ENCODE results near the gene HBB.

Gene HBB

DNA sequence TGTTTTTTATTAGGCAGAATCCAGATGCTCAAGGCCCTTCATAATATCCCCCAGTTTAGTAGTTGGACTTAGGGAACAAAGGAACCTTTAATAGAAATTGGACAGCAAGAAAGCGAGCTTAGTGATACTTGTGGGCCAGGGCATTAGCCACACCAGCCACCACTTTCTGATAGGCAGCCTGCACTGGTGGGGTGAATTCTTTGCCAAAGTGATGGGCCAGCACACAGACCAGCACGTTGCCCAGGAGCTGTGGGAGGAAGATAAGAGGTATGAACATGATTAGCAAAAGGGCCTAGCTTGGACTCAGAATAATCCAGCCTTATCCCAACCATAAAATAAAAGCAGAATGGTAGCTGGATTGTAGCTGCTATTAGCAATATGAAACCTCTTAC lies 1.4 kb downstream of the HBB start (continued):
- no peak for TF ChIP-seq ZNF610 (tag by site-specific recombination; IDR thresholded peaks at IDR 0.05; ENCODE audit: borderline replicate concordance)
- TF ChIP-seq ZNF658 (tag by site-specific recombination; IDR thresholded peaks at IDR 0.05), result no peak
- no peak for TF ChIP-seq OSR2 (tag by site-specific recombination; IDR thresholded peaks at IDR 0.05)

DNA sequence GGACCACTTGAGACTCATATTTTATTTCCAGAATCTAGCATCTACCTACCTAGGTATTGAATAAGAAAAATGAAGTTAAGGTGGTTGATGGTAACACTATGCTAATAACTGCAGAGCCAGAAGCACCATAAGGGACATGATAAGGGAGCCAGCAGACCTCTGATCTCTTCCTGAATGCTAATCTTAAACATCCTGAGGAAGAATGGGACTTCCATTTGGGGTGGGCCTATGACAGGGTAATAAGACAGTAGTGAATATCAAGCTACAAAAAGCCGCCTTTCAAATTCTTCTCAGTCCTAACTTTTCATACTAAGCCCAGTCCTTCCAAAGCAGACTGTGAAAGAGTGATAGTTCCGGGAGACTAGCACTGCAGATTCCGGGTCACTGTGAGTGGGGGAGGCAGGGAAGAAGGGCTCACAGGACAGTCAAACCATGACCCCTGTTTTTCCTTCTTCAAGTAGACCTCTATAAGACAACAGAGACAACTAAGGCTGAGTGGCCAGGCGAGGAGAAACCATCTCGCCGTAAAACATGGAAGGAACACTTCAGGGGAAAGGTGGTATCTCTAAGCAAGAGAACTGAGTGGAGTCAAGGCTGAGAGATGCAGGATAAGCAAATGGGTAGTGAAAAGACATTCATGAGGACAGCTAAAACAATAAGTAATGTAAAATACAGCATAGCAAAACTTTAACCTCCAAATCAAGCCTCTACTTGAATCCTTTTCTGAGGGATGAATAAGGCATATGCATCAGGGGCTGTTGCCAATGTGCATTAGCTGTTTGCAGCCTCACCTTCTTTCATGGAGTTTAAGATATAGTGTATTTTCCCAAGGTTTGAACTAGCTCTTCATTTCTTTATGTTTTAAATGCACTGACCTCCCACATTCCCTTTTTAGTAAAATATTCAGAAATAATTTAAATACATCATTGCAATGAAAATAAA lies 2.1 kb downstream of the HBB start:
- H3K4me3 ChIP-seq (ENCODE audit: low read depth, low read length), result no peak overlapping the region
- H3K36me3 ChIP-seq (ENCODE audit: control insufficient read depth in 2 of 2, insufficient read depth in 1 of 2, low read length in 2 of 2), result no peaks in the 10 kb centered on the region
- H3K9me3 ChIP-seq (ENCODE audit: control insufficient read depth, insufficient read depth, low read depth, low read length), result no peaks in the 10 kb centered on the region
- CTCF ChIA-PET, result no interaction called here
- TF ChIP-seq ZBTB8A (tag by site-specific recombination; IDR thresholded peaks at IDR 0.05), result no peak
- TF ChIP-seq ZNF792 (tag by site-specific recombination; IDR thresholded peaks at IDR 0.05), result no peak
- TF ChIP-seq ZNF785 (tag by site-specific recombination; IDR thresholded peaks at IDR 0.05), result no peak
- no peak for TF ChIP-seq TRIM28 (IDR thresholded peaks at IDR 0.05; ENCODE audit: borderline replicate concordance, low read length)
- TF ChIP-seq ZNF404 (tag by site-specific recombination; IDR thresholded peaks at IDR 0.05), result no peak
- TF ChIP-seq, protein P1, sequence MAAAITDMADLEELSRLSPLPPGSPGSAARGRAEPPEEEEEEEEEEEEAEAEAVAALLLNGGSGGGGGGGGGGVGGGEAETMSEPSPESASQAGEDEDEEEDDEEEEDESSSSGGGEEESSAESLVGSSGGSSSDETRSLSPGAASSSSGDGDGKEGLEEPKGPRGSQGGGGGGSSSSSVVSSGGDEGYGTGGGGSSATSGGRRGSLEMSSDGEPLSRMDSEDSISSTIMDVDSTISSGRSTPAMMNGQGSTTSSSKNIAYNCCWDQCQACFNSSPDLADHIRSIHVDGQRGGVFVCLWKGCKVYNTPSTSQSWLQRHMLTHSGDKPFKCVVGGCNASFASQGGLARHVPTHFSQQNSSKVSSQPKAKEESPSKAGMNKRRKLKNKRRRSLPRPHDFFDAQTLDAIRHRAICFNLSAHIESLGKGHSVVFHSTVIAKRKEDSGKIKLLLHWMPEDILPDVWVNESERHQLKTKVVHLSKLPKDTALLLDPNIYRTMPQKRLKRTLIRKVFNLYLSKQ (tag by site-specific recombination; IDR thresholded peaks at IDR 0.05; ENCODE audit: borderline replicate concordance), result no peak
- no peak for TF ChIP-seq KLF7 (tag by site-specific recombination; IDR thresholded peaks at IDR 0.05; ENCODE audit: borderline replicate concordance)
- no peak for TF ChIP-seq ZNF239 (tag by site-specific recombination; IDR thresholded peaks at IDR 0.05)
- no peak for TF ChIP-seq WT1 (tag by site-specific recombination; IDR thresholded peaks at IDR 0.05)
- no peak for TF ChIP-seq ZNF558 (tag by site-specific recombination; IDR thresholded peaks at IDR 0.05)
- TF ChIP-seq ZNF223 (tag by site-specific recombination; IDR thresholded peaks at IDR 0.05), result no peak
- no peak for TF ChIP-seq ZNF140 (tag by site-specific recombination; IDR thresholded peaks at IDR 0.05)
- no peak for TF ChIP-seq ZNF530 (tag by site-specific recombination; IDR thresholded peaks at IDR 0.05; ENCODE audit: low read depth)
- TF ChIP-seq, protein P2, sequence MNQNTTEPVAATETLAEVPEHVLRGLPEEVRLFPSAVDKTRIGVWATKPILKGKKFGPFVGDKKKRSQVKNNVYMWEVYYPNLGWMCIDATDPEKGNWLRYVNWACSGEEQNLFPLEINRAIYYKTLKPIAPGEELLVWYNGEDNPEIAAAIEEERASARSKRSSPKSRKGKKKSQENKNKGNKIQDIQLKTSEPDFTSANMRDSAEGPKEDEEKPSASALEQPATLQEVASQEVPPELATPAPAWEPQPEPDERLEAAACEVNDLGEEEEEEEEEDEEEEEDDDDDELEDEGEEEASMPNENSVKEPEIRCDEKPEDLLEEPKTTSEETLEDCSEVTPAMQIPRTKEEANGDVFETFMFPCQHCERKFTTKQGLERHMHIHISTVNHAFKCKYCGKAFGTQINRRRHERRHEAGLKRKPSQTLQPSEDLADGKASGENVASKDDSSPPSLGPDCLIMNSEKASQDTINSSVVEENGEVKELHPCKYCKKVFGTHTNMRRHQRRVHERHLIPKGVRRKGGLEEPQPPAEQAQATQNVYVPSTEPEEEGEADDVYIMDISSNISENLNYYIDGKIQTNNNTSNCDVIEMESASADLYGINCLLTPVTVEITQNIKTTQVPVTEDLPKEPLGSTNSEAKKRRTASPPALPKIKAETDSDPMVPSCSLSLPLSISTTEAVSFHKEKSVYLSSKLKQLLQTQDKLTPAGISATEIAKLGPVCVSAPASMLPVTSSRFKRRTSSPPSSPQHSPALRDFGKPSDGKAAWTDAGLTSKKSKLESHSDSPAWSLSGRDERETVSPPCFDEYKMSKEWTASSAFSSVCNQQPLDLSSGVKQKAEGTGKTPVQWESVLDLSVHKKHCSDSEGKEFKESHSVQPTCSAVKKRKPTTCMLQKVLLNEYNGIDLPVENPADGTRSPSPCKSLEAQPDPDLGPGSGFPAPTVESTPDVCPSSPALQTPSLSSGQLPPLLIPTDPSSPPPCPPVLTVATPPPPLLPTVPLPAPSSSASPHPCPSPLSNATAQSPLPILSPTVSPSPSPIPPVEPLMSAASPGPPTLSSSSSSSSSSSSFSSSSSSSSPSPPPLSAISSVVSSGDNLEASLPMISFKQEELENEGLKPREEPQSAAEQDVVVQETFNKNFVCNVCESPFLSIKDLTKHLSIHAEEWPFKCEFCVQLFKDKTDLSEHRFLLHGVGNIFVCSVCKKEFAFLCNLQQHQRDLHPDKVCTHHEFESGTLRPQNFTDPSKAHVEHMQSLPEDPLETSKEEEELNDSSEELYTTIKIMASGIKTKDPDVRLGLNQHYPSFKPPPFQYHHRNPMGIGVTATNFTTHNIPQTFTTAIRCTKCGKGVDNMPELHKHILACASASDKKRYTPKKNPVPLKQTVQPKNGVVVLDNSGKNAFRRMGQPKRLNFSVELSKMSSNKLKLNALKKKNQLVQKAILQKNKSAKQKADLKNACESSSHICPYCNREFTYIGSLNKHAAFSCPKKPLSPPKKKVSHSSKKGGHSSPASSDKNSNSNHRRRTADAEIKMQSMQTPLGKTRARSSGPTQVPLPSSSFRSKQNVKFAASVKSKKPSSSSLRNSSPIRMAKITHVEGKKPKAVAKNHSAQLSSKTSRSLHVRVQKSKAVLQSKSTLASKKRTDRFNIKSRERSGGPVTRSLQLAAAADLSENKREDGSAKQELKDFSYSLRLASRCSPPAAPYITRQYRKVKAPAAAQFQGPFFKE (tag by site-specific recombination; IDR thresholded peaks at IDR 0.05; ENCODE audit: borderline replicate concordance), result no peak
- TF ChIP-seq, protein P3, sequence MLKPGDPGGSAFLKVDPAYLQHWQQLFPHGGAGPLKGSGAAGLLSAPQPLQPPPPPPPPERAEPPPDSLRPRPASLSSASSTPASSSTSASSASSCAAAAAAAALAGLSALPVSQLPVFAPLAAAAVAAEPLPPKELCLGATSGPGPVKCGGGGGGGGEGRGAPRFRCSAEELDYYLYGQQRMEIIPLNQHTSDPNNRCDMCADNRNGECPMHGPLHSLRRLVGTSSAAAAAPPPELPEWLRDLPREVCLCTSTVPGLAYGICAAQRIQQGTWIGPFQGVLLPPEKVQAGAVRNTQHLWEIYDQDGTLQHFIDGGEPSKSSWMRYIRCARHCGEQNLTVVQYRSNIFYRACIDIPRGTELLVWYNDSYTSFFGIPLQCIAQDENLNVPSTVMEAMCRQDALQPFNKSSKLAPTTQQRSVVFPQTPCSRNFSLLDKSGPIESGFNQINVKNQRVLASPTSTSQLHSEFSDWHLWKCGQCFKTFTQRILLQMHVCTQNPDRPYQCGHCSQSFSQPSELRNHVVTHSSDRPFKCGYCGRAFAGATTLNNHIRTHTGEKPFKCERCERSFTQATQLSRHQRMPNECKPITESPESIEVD (tag by site-specific recombination; IDR thresholded peaks at IDR 0.05), result no peak
- no peak for TF ChIP-seq OVOL3 (tag by site-specific recombination; IDR thresholded peaks at IDR 0.05)
- no peak for TF ChIP-seq SP3 (tag by site-specific recombination; IDR thresholded peaks at IDR 0.05)
- no peak for TF ChIP-seq BCL11B (tag by site-specific recombination; IDR thresholded peaks at IDR 0.05; ENCODE audit: low read depth)
- no peak for TF ChIP-seq ZNF394 (tag by site-specific recombination; IDR thresholded peaks at IDR 0.05; ENCODE audit: borderline replicate concordance)
- TF ChIP-seq, protein P4, sequence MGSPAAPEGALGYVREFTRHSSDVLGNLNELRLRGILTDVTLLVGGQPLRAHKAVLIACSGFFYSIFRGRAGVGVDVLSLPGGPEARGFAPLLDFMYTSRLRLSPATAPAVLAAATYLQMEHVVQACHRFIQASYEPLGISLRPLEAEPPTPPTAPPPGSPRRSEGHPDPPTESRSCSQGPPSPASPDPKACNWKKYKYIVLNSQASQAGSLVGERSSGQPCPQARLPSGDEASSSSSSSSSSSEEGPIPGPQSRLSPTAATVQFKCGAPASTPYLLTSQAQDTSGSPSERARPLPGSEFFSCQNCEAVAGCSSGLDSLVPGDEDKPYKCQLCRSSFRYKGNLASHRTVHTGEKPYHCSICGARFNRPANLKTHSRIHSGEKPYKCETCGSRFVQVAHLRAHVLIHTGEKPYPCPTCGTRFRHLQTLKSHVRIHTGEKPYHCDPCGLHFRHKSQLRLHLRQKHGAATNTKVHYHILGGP (tag by site-specific recombination; IDR thresholded peaks at IDR 0.05), result no peak
- no peaks in the 10 kb centered on the region for H3K4me1 ChIP-seq (ENCODE audit: control insufficient read depth, insufficient read depth, low read length)
- POLR2A ChIA-PET, result no interaction called here
- no peak overlapping the region for H3K27ac ChIP-seq (ENCODE audit: extremely low read depth, low read depth, low read length)
